ENCODE measurements around the gene NRF1. TPM values are rescaled to one million over a fixed set of nuclear protein-coding genes. Genes with fewer than 3 reads are reported as not detected.

NRF1 gene
- total RNA-seq, 1 experiment from 2014 or later = 25.9 TPM

- TF ChIP-seq MAX (IDR thresholded peaks at IDR 0.05) (no peak), EZH2phosphoT487 (IDR thresholded peaks at IDR 0.05; ENCODE audit: borderline replicate concordance) (no peak), ZNF274 (IDR thresholded peaks at IDR 0.05; ENCODE audit: low read depth, low read length) (no peak), FOSL1 (IDR thresholded peaks at IDR 0.05; ENCODE audit: low read depth) (no peak), SP1 (IDR thresholded peaks at IDR 0.05; ENCODE audit: low read depth) (no peak), ELF1 (IDR thresholded peaks at IDR 0.05; ENCODE audit: borderline replicate concordance, low read depth) (no peak), RAD21 (IDR thresholded peaks at IDR 0.05; ENCODE audit: low read depth) (no peak), JUND (IDR thresholded peaks at IDR 0.05) (no peak)
Observed at GRCh38 chr7:129777993-129778769, 166.7 kb downstream of the NRF1 start (continued).

GRCh38 chr7:129778770-129779601, 167.5 kb downstream of the NRF1 start:
- ChIA-PET POLR2A (interaction anchor here (0.6 kb wide), 1 partner anchor 46 kb away, joined by 3 read pairs; no protein-coding TSS in a partner anchor), CTCF (no interaction called here), RAD21 (ENCODE audit: low non-redundant PET in 1 of 2, low total read pairs in 2 of 2, uncharacterized antibody in 2 of 2, unreplicated experiment in 2 of 2) (interaction anchor here in 1 of 2 experiments (0.6 kb wide), 1 partner anchor 45 kb away, joined by 5 read pairs; no protein-coding TSS in a partner anchor)
- peaks cover 22 to 29% of the 10 kb centered on the region in 2 experiments for H3K4me1 ChIP-seq (ENCODE audit: control insufficient read depth in 1 of 2, insufficient read depth in 2 of 2, low read length in 2 of 2)
- no peaks in the 10 kb centered on the region for H3K9me2 ChIP-seq (ENCODE audit: insufficient read depth)
- H3K4me3 ChIP-seq (replicated peaks in 1 of 2; ENCODE audit: low read depth in 1 of 2, low read length in 2 of 2) = peak overlapping the region; percentile 84 to 87
- no peaks in the 10 kb centered on the region for H4K20me1 ChIP-seq (ENCODE audit: insufficient read depth)
- peak; percentile 5 for ATAC-seq
- peaks cover 37% of the 10 kb centered on the region for H3K79me2 ChIP-seq (ENCODE audit: insufficient read depth, low read length)
- peak overlapping the region; percentile 94 for H3K27ac ChIP-seq (ENCODE audit: low read depth, low read length)
- no peaks in the 10 kb centered on the region for H3K36me3 ChIP-seq (ENCODE audit: control insufficient read depth in 1 of 2, insufficient read depth in 2 of 2, low read length in 2 of 2)
- H3K27me3 ChIP-seq (ENCODE audit: insufficient read depth, low read length) = no peaks in the 10 kb centered on the region
- peak overlapping the region; percentile 82 for H3K4me2 ChIP-seq (ENCODE audit: low read length)
- H2AFZ ChIP-seq (ENCODE audit: low read depth, low read length, poor library complexity, severe bottlenecking) = no peak overlapping the region
- H3K9ac ChIP-seq (ENCODE audit: low read length) = peak overlapping the region; percentile 76
- BruUV-seq (replicated peaks) = no TSS peak
- DNase-seq (ENCODE audit: low read depth, low spot score) = no peak
- intact Hi-C loops (cut with micrococcal nuclease) = loop anchor here (2.0 kb wide), 1 partner anchor 232 kb away; no protein-coding TSS in a partner anchor
- H3K9me3 ChIP-seq (ENCODE audit: control insufficient read depth in 1 of 2, insufficient read depth in 1 of 2, low read depth in 1 of 2, low read length in 2 of 2) = no peaks in the 10 kb centered on the region
- no peak for TF ChIP-seq EZH2 (IDR thresholded peaks at IDR 0.05)
- no peak for TF ChIP-seq SRF (IDR thresholded peaks at IDR 0.05; ENCODE audit: low read depth)
- TF ChIP-seq CBX3 (IDR thresholded peaks at IDR 0.05; ENCODE audit: low read depth) = no peak
- TF ChIP-seq ZBTB33 (IDR thresholded peaks at IDR 0.05; ENCODE audit: extremely low read depth, insufficient replicate concordance, low read length) = no peak
- no peak for TF ChIP-seq YY1 (IDR thresholded peaks at IDR 0.05; ENCODE audit: extremely low read depth, insufficient replicate concordance, low read depth, low read length)
- no peak for TF ChIP-seq ELF1 (IDR thresholded peaks at IDR 0.05; ENCODE audit: borderline replicate concordance, low read depth)
- TF ChIP-seq CEBPB (IDR thresholded peaks at IDR 0.05; ENCODE audit: low read depth) = no peak
- TF ChIP-seq MAX (IDR thresholded peaks at IDR 0.05) = no peak
- no peak for TF ChIP-seq SIN3A (IDR thresholded peaks at IDR 0.05; ENCODE audit: low read depth)
- TF ChIP-seq REST (IDR thresholded peaks at IDR 0.05; ENCODE audit: low read depth) = no peak
- no peak for TF ChIP-seq POLR2AphosphoS5 (IDR thresholded peaks at IDR 0.05; ENCODE audit: low read depth, low read length)
- TF ChIP-seq SP1 (IDR thresholded peaks at IDR 0.05; ENCODE audit: low read depth) = no peak
- TF ChIP-seq ZFX (IDR thresholded peaks at IDR 0.05) = no peak
